DMS53 treated with DMSO at 0.1 percent for 48 hours (cell line): ENCODE measurements around the gene PTPRT.
"Not testable (repeated sequence)": the region's sequence is repeated elsewhere in the genome, so short reads cannot be mapped to it uniquely, and the experiment has no call there.

Experiments used
- DNase-seq: peaks from one replicate; lab custom pipeline; 2025; ENCODE audit not compliant: unreplicated experiment; lab: John Stamatoyannopoulos, UW

Gene PTPRT

DNA sequence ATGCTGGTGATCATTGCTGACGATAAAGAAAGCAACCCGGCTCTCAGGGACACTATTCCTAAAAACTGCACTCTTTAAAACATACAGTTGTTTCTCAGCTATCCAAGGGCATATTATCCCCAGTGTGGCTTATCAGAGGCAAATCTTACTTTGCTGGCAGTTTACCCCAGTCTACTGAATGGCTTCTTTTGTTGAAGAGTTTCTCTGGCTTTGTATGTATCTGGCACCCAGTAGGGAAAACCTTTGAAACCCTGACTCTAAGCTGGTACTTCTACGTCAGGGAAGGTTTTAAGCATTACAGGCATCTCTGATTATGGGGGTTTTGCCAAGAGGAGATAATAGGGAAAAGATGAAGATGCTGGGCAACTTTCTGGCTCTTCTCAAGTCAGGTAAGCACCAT, 933.9 kb downstream of the PTPRT start:
- no peak for DNase-seq

- no peak for DNase-seq
Measured at GRCh38 chr20:42254673-42255072, 935.0 kb downstream of the PTPRT start.

GRCh38 chr20:42252116-42252515, 937.6 kb downstream of the PTPRT start:
- DNase-seq: no peak

GRCh38 chr20:42218621-42219374, 970.9 kb downstream of the PTPRT start:
- no peak for DNase-seq

- DNase-seq: no peak
Measured at GRCh38 chr20:42214074-42214473, 975.6 kb downstream of the PTPRT start.

- DNase-seq: no peak
Measured at GRCh38 chr20:42212391-42212790, 977.3 kb downstream of the PTPRT start.

DNA sequence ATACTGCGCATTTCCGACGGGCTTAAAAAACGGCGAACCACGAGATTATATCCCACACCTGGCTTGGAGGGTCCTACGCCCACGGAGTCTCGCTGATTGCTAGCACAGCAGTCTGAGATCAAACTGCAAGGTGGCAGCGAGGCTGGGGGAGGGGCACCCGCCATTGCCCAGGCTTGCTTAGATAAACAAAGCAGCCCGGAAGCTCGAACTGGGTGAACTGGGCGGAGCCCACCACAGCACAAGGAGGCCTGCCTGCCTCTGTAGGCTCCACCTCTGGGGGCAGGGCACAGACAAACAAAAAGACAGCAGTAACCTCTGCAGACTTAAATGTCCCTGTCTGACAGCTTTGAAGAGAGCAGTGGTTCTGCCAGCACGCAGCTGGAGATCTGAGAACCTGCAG, 983.1 kb downstream of the PTPRT start:
- not testable (repeated sequence) for DNase-seq

DNA sequence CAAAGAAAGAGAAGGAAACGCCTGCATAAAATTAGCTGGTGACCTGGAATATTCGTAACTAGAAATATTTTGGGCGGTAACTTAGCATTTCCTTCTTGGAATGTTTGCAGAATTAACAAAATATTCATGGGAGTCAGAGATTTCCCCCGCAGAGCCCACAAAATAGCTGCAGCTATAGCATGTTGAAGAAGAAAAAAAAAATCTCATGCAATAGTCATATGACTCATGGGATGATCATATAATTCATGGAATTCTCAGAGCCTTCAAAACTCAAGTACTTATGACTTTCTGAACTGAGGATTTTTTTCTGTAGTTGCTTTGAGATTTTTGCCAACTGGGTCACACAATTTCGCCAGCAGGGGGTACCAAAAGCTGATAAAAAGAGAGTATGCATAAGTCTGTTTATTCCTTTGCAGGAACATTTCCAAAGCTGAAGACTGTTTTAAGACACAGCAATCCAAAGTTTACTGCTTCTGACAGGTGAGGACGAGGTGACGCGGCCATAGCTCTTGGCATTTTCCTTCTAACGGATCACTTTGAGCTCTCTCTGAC, 985.5 kb downstream of the PTPRT start:
- DNase-seq: no peak

- no peak for DNase-seq
Measured at GRCh38 chr20:42197599-42197998, 992.1 kb downstream of the PTPRT start.

GRCh38 chr20:42193119-42193518, 996.6 kb downstream of the PTPRT start:
- no peak for DNase-seq

- no peak for DNase-seq
Measured at GRCh38 chr20:42192321-42192720, 997.4 kb downstream of the PTPRT start.

- no peak for DNase-seq
Measured at GRCh38 chr20:42191140-42191860, 998.4 kb downstream of the PTPRT start.

- DNase-seq: no peak
Measured at GRCh38 chr20:42190084-42190483, 999.6 kb downstream of the PTPRT start.

DNA sequence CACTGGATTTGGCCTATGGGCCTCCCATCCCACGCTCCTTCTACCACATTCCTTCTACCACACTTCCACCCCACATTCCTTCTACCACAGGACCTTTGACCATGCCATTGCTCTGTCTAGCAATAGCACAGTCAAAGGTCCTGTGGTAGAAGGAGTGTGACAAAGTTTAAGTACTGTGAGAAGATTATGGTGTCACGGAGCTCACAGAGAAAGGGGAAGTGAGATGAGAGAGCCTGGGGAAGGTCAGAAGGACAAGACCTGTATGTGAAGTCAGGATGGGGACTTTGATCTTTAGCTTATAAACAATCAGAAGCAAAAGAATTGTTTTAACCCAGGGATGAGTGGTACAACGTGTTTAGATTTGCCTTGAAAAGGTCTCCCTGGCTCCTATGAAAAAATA, 1003.4 kb downstream of the PTPRT start:
- no peak for DNase-seq

DNA sequence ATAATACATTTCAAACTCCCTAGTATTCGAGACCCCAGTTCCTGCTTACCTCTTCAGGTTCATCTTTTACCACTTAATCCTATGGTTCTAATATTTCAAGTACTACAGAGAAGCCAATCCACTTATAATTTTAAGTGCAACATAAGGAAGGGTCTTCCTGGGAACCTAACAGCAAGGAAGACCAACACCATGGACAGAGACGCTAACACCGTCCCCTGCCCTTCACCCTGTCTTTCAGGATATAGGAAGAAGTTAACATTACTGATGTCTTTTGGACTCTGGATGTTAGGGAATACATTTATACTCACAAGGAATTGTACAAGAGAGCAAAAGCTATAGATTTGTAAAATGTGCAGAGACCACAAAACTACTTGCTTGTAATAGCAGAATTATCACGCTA, 1006.6 kb downstream of the PTPRT start:
- DNase-seq: no peak

DNA sequence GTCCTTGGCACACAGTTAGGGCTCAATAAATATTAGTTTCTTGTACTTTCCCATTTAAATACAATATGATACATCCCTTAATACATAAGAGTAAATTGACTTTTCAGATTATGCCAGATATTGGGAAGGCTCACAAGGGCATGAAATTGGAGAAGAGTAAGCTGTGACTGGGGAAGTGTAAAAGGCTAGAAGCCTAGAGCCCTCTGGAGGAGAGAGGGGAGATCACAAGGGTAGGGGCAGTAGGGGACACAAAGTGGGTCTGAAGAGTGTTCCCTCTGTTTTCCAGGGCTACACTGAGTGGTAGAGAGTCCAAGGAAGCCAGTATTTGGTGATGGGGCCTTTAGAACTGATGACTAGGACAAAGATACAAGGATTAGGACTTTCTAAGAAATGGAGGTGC, 1008.6 kb downstream of the PTPRT start:
- no peak for DNase-seq

- no peak for DNase-seq
Measured at GRCh38 chr20:42179768-42180167, 1009.9 kb downstream of the PTPRT start.

DNA sequence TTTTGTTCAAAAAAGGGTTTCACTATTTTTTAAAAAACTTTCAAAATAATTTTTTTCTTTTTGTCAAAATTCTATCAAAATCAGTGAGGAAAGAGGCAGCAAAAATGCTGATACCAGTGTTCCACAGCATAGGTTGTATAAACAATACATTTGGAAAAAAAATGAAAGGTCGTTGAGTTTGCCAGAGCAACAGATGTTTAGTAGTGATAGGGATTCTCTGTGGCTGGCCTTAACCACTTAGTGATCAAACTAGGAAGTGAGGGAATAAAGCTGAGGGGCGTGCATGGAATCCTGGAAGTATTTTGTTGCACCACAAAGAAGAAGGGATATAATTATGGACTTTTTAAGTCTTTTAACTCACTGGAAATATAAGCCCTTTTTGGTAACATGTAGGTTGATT, 1016.3 kb downstream of the PTPRT start:
- no peak for DNase-seq

- no peak for DNase-seq
Measured at GRCh38 chr20:42164121-42164890, 1025.4 kb downstream of the PTPRT start.

- DNase-seq: no peak
Measured at GRCh38 chr20:42161228-42161829, 1028.4 kb downstream of the PTPRT start.

DNA sequence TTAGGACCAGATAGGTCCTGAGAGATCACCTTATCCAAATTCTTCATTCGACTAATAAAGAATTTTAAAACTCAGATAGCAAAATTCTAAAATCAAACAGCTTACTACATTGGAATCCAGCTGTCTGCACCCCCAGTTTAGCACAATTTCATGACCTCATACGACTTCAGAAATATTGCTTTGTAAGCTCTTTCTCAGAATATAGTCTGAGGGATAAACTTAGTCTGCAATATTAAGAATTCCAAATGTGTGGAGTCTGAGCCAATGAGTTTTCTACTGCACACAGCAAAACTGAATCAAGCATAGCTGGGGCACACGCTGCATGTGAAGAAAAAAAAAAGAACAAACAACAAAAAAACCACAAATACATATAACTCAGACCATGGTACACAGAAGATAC, 1029.9 kb downstream of the PTPRT start:
- DNase-seq: no peak
